ENCODE data around the gene PRDX5.

Gene PRDX5

DNA sequence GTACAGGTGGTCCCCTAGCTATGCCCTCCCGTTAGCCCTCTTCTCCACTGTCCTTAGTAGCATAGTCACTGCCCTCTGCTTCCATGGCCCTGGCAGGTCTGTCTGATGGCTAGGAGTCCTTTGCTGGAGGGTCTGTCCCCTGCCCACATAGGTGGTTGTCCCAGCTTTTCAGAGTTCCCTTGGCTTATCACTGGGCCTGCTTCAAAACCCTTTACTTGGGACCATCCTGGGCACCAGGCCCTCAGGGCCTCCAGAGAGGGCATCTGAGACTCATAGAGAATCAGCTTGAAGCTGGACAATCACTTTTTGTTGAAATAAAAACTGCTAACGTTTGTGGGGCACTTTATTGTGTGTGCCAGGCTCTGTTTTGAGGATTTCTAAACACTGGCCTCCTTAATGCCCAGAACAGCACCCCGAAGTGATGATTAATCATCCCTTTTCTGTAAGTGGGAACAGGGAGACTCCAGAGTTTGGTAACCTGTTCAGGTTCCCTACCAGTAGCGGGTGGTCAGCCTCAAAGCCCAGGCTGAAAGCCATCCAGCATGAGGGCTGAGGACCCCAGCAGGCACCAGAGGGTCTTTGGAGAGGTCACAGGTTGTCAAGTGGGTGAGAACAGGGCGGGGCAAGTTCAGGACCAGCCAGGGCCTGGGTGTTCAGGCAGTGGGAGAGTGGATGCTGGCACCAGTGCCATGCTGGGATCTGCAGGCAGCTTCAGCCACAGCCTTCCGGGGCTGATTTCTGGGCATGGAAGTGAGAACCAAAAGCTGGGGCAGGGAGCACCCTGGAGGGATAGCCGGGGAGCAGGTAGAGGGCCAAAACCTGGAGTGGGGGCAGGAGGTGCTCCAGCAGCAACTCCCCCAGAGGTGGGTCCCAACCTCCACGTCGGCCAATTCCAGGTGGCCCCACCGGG lies 27.3 kb upstream of the PRDX5 start:
- DNase-seq = no peak

DNA sequence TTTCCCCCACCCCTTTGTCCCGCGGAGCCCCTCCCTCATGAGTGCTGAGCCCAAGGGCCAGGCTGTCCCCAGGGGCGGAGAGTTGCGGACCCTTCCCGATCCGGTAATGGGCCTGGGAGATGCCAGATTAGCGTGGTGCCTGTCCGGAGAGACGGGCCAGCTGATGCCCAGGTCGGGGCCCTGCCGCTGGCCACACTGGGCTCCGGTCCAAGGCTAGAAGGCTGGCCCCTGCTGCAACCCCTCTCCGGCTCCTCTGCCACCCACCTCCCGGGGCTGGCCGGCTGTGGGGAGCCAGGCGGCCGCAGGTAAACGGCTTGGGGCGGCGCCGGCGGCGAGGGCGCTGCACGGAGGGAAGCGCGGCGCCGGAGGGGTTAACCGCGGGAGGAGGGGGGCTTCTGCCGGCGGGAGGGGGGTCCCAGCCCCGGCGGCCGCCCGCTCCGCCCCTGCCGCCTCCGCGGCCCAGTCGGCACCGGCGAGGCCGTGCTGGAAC lies 26.6 kb upstream of the PRDX5 start, which contains the start of gene KCNK4:
KCNK4 (plus strand) TSS at position 41 of the 490 bp plus-strand sequence. CDS start 1,717 bp downstream, outside the sequence.
- no peak for DNase-seq

DNA sequence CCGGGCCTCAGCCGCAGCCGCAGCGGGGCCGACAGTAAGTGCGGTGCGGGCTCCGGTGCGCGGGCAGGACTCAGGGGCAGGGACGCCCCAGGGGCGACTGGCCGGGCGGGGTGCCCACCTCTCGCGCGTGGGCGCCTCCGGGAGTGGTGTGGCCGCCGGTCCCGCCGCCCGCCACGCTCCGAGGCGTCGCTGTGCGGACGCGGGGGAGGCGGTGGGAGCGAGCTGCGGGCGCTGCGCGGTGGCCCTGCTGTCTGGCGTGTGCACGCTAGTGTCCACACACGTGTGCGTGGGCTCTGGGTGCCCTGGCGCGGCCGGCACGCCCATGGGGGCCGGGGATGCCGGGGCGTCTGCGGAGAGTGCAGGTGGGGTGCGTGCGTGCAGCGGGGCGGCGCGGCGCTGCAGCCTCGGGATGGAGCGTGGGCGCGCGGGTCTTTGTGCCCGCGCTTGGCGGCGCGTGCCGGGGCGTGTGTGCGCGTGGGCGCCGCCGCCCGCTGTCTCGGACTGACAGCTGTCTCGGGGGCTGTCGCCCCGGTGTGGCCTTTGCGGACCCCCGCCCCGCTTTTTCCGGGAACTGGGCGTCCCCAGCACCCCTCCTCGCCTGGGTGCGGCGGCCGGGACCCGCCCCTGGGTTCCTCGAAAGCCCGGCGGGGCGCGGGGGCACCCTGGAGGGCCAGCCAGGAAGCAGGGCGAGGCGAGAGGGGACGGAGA lies 26.0 kb upstream of the PRDX5 start:
- DNase-seq = no peak

DNA sequence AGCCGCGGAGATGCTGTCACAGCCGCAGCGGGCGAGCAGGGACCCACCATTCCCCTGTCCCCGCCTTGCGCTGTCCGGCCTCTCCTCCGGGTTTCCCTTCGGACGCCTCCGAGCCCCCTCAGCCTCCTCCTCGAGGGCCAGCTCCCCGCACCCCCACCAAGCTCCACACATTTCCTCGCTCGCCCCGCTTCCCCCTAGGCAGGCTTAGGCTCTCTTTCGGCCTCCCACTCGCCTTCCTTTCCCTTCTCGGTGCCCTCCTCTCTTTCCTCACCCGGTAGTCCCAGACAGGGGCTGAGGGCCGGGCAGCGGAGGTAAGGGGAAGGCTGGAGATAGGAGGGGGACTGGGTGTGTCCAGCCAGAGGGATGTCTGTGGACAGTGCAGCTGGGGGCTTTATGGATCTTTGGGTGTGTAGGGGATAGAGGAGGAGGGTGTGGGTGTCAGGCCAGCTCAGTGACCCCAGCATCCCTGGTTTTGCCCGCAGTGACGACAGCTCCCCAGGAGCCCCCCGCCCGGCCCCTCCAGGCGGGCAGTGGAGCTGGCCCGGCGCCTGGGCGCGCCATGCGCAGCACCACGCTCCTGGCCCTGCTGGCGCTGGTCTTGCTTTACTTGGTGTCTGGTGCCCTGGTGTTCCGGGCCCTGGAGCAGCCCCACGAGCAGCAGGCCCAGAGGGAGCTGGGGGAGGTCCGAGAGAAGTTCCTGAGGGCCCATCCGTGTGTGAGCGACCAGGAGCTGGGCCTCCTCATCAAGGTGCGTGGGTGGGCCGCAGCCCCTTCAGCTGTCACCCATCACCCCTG lies 25.3 kb upstream of the PRDX5 start:
- DNase-seq = no peak

DNA sequence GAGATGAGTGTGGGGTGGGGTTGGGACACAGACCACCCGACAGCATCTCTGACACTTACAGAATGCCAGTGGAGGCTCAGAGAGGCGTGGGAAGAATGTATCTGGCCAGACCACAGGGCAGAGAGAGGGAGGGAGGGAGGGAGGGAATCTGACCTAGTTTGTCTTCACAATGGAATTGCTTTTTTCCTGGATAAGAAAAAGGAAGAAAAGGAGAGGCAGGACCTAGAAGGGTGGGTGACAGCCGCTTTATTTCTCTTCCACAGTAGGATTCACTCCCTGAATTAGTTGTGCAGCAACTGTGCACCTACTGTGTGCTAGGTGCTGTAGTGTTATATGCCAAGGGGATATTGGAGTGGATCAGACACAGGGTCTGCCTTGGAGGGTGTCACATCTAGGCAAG lies 23.1 kb upstream of the PRDX5 start:
- DNase-seq = no peak

DNA sequence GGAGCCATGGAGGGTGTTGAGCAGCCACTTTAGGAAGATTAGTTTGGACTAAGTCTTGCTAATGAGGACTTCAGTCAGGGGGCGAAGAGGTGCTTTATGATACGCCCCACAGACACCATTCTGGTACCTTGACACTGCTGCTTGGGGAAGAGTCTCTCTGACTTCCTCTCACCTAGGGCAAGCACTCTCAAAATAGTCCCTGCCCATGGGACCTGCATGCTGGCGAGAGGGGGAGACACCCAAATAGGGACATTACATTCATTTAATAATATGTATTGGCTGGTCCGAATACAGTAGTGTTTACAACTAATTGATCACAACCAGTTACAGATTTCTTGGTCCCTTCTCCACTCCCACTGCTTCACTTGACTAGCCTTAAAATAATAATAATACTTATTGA lies 22.2 kb upstream of the PRDX5 start:
- no peak for DNase-seq

DNA sequence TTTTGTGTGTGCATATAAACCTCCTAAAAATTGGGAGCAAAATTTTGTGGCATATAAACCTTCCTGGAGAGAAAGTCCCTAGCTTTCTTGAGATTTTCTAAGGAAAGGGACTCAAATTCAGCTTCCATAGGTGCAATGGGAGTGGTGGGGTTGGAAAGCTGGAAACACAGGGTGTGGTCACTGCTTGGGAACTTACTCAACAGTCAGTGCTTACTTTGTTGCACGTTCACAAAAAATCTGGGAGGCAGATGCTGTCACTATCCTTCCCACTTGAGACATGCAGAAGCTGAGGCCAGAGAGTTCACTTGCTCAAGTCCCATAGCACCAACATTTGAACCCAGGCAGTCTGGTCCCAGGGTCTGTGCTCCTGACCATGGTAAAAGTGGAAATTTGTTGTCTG lies 21.7 kb upstream of the PRDX5 start:
- DNase-seq = no peak

DNA sequence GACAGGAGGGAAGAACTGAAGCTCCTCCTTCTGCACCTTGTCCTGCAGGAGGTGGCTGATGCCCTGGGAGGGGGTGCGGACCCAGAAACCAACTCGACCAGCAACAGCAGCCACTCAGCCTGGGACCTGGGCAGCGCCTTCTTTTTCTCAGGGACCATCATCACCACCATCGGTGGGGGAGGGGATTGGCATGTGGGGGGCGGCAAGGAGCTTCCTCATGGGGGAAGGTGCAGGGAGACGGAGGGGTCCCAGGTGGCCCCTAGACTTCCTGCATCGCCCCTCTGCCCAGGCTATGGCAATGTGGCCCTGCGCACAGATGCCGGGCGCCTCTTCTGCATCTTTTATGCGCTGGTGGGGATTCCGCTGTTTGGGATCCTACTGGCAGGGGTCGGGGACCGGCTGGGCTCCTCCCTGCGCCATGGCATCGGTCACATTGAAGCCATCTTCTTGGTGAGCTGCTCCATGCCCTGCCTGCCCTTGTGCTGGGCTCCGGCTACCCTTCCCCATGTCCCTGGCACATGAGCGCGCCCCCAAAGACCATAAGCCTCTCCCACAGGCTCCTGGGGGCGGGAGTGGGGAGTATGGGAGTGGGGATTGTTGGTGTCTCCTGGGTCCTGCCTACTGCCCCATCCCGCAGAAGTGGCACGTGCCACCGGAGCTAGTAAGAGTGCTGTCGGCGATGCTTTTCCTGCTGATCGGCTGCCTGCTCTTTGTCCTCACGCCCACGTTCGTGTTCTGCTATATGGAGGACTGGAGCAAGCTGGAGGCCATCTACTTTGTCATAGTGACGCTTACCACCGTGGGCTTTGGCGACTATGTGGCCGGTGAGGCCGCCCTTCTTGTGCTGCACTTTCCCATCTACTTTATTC lies 20.9 kb upstream of the PRDX5 start:
- DNase-seq = no peak

DNA sequence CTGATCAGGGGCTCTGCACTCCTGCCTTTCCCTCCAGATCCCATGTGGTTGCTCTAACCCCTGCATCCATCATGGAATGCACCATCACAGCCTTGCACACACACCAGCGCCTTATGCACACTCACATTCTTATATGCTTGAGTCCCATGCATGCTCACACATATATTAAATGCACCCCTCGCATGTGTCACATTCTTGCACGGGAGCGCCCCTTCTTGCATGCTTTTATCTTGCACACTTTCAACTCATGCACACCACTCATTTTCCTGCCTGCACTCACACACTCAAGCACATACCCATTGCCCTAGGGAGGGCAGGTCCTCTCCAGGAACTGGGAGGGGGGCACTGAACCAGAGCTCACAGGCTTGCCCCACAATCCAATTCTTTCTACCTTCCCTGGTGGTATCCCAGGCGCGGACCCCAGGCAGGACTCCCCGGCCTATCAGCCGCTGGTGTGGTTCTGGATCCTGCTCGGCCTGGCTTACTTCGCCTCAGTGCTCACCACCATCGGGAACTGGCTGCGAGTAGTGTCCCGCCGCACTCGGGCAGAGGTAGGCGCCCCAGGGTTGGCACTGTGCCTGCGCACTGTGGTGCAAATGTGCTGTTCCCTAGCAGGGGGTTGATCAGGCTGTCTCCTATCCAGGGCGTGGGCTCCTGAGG lies 20.1 kb upstream of the PRDX5 start:
- peak; percentile 77 for DNase-seq

DNA sequence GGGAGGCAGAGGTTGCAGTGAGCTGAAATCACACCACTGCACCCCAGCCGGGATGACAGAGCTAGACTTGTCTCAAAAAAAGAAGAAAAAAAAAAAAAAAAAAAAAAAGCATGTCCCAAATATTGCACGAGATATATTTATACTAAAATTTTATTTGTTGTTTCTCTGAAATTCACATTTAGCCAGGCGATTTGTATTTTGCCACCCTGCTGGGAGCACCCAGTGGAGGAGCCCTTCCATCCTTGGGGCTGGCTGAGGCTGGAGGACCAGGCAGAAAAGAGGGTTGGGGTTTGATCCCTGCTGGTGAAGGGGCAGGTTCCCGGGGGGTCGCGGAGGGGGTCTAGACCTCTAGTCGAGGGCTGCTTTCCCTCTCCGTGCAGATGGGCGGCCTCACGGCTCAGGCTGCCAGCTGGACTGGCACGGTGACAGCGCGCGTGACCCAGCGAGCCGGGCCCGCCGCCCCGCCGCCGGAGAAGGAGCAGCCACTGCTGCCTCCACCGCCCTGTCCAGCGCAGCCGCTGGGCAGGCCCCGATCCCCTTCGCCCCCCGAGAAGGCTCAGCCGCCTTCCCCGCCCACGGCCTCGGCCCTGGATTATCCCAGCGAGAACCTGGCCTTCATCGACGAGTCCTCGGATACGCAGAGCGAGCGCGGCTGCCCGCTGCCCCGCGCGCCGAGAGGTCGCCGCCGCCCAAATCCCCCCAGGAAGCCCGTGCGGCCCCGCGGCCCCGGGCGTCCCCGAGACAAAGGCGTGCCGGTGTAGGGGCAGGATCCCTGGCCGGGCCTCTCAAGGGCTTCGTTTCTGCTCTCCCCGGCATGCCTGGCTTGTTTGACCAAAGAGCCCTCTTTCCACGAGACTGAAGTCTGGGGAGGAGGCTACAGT lies 18.7 kb upstream of the PRDX5 start:
- no peak for DNase-seq

DNA sequence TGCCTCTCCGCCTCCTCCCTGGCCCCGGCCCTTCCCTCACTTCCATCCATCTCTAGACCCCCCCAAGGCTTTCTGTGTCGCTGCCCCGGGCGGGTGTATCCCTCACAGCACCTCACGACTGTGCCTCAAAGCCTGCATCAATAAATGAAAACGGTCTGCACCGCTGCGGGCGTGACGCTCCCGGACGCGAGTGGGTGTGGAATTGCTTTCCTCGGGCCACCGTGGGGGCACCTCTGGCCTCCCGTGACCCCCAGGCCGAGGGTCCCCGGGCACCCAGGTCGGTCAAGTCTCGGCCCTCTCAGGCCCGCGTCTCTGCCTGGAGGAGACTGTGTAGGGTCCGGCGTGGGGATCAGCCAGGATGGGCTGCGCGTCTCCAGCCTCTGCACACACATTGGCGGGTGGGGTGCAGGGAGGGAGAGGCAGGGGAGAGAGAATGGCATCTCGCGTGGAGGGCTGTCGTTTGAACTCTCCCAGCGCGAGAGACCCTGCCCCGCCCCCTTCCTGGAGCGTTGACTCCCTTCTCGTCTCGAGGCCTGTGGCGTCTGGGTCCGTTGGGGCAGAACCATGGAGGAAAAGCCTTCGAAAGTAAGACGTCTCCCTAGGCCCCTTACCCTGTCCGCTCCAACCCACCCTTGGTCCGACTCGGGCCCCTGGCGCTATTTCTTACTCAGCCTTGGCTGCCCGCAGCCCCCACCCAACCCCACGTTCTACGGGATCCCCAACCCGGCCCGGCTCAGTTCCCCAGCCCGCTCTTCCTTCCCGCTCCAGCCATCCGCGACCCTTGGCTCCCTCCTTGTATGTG lies 17.9 kb upstream of the PRDX5 start, which contains the start of gene CATSPERZ:
CATSPERZ (plus strand) TSS at position 512 of the 802 bp plus-strand sequence; CDS start at position 565, 53 bp downstream.
- DNase-seq = no peak

DNA sequence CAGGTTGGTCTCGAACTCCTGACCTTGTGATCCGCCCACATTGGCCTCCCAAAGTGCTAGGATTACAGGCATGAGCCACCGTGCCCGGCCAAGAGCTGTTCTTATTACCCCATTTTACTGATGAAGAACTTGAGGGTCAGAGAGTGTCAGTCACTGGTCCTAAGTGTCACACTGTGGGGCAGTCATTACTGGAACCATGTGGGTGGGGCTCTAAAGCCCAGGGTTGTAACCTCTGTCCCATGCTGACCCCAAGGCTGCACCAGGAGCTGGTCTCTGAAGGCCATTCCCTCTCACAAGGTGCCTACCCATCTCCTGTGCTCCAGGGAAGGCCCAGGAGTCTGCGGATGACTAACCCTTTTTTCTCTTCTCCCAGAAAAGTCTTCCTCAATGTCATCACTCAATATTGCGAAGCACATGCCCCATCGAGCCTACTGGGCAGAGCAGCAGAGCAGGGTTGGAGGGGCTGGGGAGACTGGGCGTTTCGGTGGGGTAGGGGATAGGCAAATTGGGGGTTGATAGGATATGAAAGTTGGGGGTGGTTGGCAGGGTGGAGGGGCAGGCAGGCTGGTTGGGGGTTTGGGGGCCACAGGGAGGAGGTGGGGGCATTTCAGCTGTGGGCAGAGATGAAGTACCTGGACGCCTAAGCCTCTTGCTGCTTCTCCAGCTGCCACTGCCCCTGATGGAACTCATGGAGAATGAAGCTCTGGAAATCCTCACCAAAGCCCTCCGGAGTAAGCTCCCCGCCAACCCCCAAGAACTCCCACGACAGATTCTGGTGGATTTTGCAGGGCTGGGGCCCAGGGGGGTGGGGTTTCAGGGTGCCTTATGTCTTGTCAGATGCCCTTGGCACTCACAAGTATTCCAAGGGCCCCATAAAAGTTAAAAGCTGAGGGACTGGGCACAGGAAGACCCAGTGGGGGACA lies 14.6 kb upstream of the PRDX5 start:
- DNase-seq = no peak

DNA sequence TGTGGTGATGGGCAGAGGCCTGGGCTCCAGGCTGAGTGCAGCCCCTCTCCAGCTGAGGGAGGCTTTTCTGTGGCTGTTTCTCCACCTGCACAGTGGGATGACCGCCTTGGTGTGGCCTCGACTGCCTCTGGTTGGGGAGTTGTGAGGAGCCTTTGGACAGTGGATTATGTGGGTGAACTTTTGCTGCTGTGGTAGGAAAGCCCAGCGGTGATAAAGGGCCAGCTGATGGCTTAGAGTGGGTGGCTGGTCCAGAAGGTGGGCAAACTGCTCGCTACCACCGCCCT lies 13.9 kb upstream of the PRDX5 start:
- DNase-seq = no peak

DNA sequence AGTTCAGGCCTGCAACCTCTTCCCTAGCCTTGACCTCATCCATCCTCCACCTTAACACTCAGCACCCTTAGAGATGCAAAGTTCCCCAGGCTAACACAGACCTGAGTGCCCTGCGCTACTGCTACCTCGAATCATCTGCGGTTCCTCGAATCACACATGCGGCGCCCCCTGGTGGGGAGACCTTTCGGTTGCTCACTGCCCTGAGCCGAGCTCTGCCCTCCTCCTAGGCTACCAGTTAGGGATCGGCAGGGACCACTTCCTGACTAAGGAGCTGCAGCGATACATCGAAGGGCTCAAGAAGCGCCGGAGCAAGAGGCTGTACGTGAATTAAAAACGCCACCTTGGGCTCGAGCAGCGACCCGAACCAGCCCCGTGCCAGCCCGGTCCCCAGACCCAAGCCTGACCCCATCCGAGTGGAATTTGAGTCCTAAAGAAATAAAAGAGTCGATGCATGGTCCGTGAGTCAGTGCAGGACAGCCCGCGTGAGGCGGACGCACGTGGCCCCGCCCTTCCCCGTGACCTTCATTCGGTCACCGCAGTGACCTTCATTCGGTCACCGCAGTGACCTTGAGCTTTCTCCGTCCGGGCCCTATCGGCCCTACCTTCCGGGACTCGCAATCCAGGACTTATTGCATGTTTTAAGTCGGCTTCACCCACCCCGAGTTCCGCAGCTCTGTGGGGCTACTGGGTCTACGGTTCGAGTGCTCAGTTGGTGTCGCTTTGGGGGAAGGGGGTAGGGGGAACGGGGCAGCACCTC lies 13.4 kb upstream of the PRDX5 start:
- DNase-seq = peak; percentile 93

DNA sequence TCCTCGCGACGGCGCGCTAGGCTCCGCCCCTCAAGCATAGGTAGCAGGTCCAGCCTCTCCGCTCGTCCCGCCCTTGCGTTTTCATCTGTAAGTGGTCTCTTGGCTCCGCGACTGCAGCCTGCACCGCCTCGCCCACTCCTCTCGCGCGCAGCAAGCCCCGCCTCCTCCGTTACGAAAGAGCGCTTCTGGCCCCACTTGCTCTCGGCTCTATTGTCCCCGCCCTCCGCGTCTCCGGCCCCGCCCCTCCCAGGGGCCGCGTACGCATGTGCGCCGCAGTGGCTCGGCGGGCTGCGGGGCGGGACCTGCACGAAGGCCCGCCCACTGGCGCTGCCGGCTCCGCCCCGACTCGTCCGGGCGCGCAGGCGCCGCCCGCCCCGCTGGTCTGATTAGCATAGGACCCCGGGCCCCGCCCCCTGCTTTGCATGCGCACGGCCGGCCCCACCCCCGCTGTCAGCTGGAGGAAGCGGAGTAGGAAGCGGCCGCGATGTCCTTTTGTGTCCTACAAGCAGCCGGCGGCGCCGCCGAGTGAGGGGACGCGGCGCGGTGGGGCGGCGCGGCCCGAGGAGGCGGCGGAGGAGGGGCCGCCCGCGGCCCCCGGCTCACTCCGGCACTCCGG lies 12.7 kb upstream of the PRDX5 start, which contains the start of gene ESRRA:
ESRRA (plus strand) TSS at position 450 of the 616 bp plus-strand sequence. CDS start 1,656 bp downstream, outside the sequence.
- DNase-seq = peak; percentile 100

DNA sequence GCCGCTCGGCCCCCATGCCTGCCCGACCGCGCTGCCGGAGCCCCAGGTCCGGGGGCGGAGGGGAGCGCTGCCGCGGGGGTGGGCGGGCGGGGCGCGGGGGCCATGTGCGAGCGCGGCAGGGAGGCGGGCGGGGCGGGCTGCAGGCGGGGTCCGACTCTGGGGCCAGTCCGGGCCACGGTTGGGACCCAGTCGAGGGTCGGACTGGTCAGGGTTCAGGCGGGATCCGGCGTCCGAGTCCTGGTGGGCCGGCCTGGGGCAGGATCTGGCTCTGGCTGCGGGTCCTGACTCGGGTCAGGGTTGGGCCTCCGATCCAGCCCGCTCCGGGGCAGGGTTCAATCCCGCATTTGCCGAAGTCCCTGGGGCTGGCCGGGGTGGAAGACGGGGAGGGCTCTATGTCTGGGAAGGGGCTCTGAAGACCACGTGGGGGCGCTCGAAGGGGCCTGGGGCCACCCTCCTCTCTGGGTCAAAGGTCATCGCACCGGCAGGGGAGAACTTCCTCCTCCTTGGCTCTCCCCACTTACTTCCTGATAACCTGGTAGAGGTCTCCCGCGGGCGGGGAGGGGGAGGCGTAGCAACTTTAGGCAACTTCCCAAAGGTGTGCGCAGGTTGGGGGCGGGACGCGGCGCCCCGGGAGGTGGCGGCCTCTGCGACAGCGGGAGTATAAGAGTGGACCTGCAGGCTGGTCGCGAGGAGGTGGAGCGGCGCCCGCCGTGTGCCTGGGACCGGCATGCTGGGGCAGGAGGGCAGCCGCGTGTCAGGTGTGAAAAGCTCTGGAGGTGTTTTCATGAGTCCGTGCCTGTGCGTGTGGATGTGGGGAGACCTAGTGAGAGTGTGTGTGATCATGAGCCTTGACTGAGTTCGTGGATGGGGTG lies 12.0 kb upstream of the PRDX5 start:
- peak; percentile 51 for DNase-seq

Data from COR-L47 (cell line).